Subcutaneous abdominal adipose tissue (tissue), 5 donors: ENCODE measurements around the gene MUC13.
"Not testable (repeated sequence)": the region's sequence is repeated elsewhere in the genome, so short reads cannot be mapped to it uniquely, and the experiment has no call there.

Source experiments
- H3K27ac ChIP-seq: one replicate; pipeline ENCODE4 v1.7.0; 2013; ENCODE audit warnings: low read depth, mild to moderate bottlenecking, inconsistent platforms, low read length, moderate library complexity
- H3K27me3 ChIP-seq, 5 donors: one replicate each; pipeline ENCODE4 v1.7.0; 2013; ENCODE audit warnings: low read length in 5 of 5, inconsistent platforms in 1 of 5; ENCODE audit not compliant: control insufficient read depth in 5 of 5, insufficient read depth in 4 of 5
- H3K36me3 ChIP-seq, 5 donors: one replicate each; pipeline ENCODE4 v1.7.0; 2013; ENCODE audit warnings: low read length in 5 of 5; ENCODE audit not compliant: control insufficient read depth in 5 of 5, insufficient read depth in 5 of 5
- H3K4me1 ChIP-seq, 5 donors: one replicate each; pipeline ENCODE4 v1.7.0; 2013; ENCODE audit warnings: low read length in 5 of 5, mild to moderate bottlenecking in 3 of 5, moderate library complexity in 1 of 5; ENCODE audit not compliant: control insufficient read depth in 5 of 5, insufficient read depth in 5 of 5
- H3K4me3 ChIP-seq, 5 donors: one replicate each; pipeline ENCODE4 v1.7.0; 2013; ENCODE audit warnings: low read length in 5 of 5, low read depth in 1 of 5
- H3K9ac ChIP-seq, 5 donors: one replicate each; pipeline ENCODE4 v1.7.0; 2013; ENCODE audit warnings: low read length in 5 of 5, mild to moderate bottlenecking in 4 of 5, moderate library complexity in 3 of 5
- H3K9me3 ChIP-seq, 5 donors: one replicate each; pipeline ENCODE4 v1.7.0; 2013; ENCODE audit warnings: low read length in 5 of 5; ENCODE audit not compliant: control insufficient read depth in 5 of 5
- donor health status: healthy.
- donor health status: healthy.
- donor health status: healthy.
- donor health status: healthy.
- donor health status: healthy.

Gene MUC13

GRCh38 chr3:124967964-124968363, 33.4 kb upstream of the MUC13 start:
- Histone ChIP-seq H3K4me1 (peaks cover 0 to 48% (median 29%) of the 10 kb centered on the region in 5 donors), H3K27ac (no peak overlapping the region), H3K9me3 (no peaks in the 10 kb centered on the region), H3K4me3 (no peak overlapping the region), H3K9ac (no peak overlapping the region), H3K27me3 (no peaks in the 10 kb centered on the region), H3K36me3 (peaks cover 0 to 57% (median 43%) of the 10 kb centered on the region in 5 donors)

GRCh38 chr3:124966521-124967445, 32.2 kb upstream of the MUC13 start:
- Histone ChIP-seq H3K27me3 (no peaks in the 10 kb centered on the region), H3K4me1 (peaks cover 0 to 55% (median 35%) of the 10 kb centered on the region in 5 donors), H3K9me3 (no peaks in the 10 kb centered on the region), H3K27ac (peak overlapping the region; percentile 17), H3K4me3 (no peak overlapping the region), H3K36me3 (peaks cover 0 to 46% (median 36%) of the 10 kb centered on the region in 5 donors), H3K9ac (no peak overlapping the region)

- Histone ChIP-seq H3K27ac (no peak overlapping the region), H3K27me3 (no peaks in the 10 kb centered on the region), H3K9ac (no peak overlapping the region), H3K4me1 (peaks cover 0 to 55% (median 35%) of the 10 kb centered on the region in 5 donors), H3K36me3 (peaks cover 0 to 34% (median 26%) of the 10 kb centered on the region in 5 donors), H3K9me3 (no peaks in the 10 kb centered on the region), H3K4me3 (no peak overlapping the region)
These were observed 30.9 kb upstream of the MUC13 start for GRCh38 chr3:124965413-124965812.

- Histone ChIP-seq H3K27me3 (no peaks in the 10 kb centered on the region), H3K9ac (no peak overlapping the region), H3K36me3 (peaks cover 0 to 24% (median 15%) of the 10 kb centered on the region in 5 donors), H3K4me3 (no peak overlapping the region), H3K4me1 (peaks cover 0 to 49% (median 35%) of the 10 kb centered on the region in 5 donors), H3K27ac (no peak overlapping the region), H3K9me3 (no peaks in the 10 kb centered on the region)
These were observed 29.8 kb upstream of the MUC13 start for GRCh38 chr3:124964387-124964786.

- H3K4me1 ChIP-seq, result peaks cover 0 to 45% (median 32%) of the 10 kb centered on the region in 5 donors
- no peak overlapping the region for H3K9ac ChIP-seq
- H3K36me3 ChIP-seq, result peaks cover 0 to 19% (median 12%) of the 10 kb centered on the region in 5 donors
- no peaks in the 10 kb centered on the region for H3K9me3 ChIP-seq
- H3K27me3 ChIP-seq, result no peaks in the 10 kb centered on the region
- no peak overlapping the region for H3K27ac ChIP-seq
- H3K4me3 ChIP-seq, result no peak overlapping the region
These were observed 29.2 kb upstream of the MUC13 start for GRCh38 chr3:124963755-124964154.

GRCh38 chr3:124962403-124962940, 27.9 kb upstream of the MUC13 start:
- no peaks in the 10 kb centered on the region for H3K9me3 ChIP-seq
- H3K4me1 ChIP-seq, result peaks cover 0 to 33% (median 20%) of the 10 kb centered on the region in 5 donors
- H3K4me3 ChIP-seq, result no peak overlapping the region
- peaks cover 0 to 7% (median 0%) of the 10 kb centered on the region in 5 donors for H3K36me3 ChIP-seq
- H3K27me3 ChIP-seq, result no peaks in the 10 kb centered on the region
- no peak overlapping the region for H3K27ac ChIP-seq
- H3K9ac ChIP-seq, result no peak overlapping the region

GRCh38 chr3:124960698-124961097, 26.1 kb upstream of the MUC13 start:
- H3K4me3 ChIP-seq, result no peak overlapping the region
- H3K27me3 ChIP-seq, result no peaks in the 10 kb centered on the region
- no peak overlapping the region for H3K9ac ChIP-seq
- H3K4me1 ChIP-seq, result peaks cover 0 to 30% (median 20%) of the 10 kb centered on the region in 5 donors
- no peak overlapping the region for H3K27ac ChIP-seq
- H3K9me3 ChIP-seq, result no peaks in the 10 kb centered on the region
- H3K36me3 ChIP-seq, result no peaks in the 10 kb centered on the region

GRCh38 chr3:124960105-124960504, 25.6 kb upstream of the MUC13 start:
- H3K36me3 ChIP-seq, result no peaks in the 10 kb centered on the region
- H3K9ac ChIP-seq, result no peak overlapping the region
- H3K4me1 ChIP-seq, result peaks cover 0 to 27% (median 20%) of the 10 kb centered on the region in 5 donors
- no peaks in the 10 kb centered on the region for H3K27me3 ChIP-seq
- no peaks in the 10 kb centered on the region for H3K9me3 ChIP-seq
- H3K27ac ChIP-seq, result no peak overlapping the region
- no peak overlapping the region for H3K4me3 ChIP-seq

- H3K9me3 ChIP-seq, H3K27me3 ChIP-seq, H3K27ac ChIP-seq, H3K9ac ChIP-seq, H3K4me1 ChIP-seq, H3K36me3 ChIP-seq, H3K4me3 ChIP-seq: not testable (repeated sequence)
These were observed 23.4 kb upstream of the MUC13 start for GRCh38 chr3:124957951-124958350.

- H3K36me3 ChIP-seq, result no peaks in the 10 kb centered on the region
- no peaks in the 10 kb centered on the region for H3K27me3 ChIP-seq
- H3K9ac ChIP-seq, result no peak overlapping the region
- no peak overlapping the region for H3K27ac ChIP-seq
- H3K9me3 ChIP-seq, result no peaks in the 10 kb centered on the region
- H3K4me3 ChIP-seq, result no peak overlapping the region
- H3K4me1 ChIP-seq, result no peaks in the 10 kb centered on the region
These were observed 17.8 kb upstream of the MUC13 start for GRCh38 chr3:124952282-124952855.
